G401 (cell line): ENCODE data around the gene STARD6. TPM values are rescaled to one million over a fixed set of nuclear protein-coding genes. Genes with fewer than 3 reads are reported as not detected.

Experiments used
- DNase-seq: peaks from one replicate; pipeline ENCODE4 v3.0.0-alpha.2; 2015; ENCODE audit warnings: low spot score
- in situ Hi-C: cut with HindIII; loops from 2 replicates; pipeline ENCODE4 v1.10.0; 2016; ENCODE audit warnings: low sequenced_read_pairs, mixed read lengths
- total RNA-seq: library from RNA; depleted of rRNA; stranded (reverse); fragments of >200 nt; shearing (Covaris generic); gene quantifications from 2 replicates; pipeline ENCODE4 v1.2.3, GENCODE V29; 2014; rRNA removed

STARD6 gene
- total RNA-seq, 1 experiment from 2014 or later: not detected

DNA sequence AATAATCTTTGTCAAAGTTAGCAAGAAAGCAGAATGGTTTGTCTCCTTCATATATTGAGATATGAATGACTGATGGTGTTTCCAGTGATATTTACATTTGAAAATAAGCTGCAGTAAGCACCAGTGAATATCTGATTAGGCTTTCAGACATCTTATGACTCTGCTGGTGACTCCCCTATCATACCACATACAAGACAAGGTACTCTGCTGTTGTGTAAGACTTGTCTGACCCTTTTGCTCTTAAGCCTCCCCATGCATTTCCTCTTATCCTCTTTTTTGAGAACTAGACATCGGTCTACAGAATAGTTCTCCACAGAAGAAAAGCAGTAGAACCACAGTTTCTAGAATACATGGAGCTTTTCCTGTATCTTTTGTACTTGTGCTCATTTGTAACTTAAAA is 79.0 kb downstream of the STARD6 start:
- no peak for DNase-seq
- in situ Hi-C loops: no loop called here

DNA sequence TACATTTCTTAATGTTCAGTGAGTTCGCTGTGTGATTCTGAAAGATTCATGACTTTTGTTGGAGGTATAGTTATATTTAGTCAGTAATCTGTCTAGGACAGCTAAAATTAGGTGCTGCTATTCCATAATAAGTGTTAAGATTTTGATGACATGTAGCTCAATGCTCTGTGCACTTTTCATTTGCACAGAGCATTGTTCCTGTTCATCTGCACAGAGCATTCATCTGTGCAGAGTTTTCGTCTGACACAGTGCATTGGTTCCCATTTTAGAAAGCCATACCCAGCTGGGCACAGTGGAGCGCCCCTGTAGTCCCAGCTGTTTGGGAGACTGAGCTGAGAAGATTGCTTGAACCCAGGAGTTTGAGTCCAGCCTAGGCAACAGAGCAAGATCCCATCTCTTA is 79.8 kb downstream of the STARD6 start:
- in situ Hi-C loops: no loop called here
- no peak for DNase-seq

Other genes starting within 250 kb of the STARD6 start
- gene MBD2, start 133.2 kb downstream of the STARD6 start, total RNA-seq: 29.3 and 36.0 TPM in 2 replicates
- 16.9 and 34.5 TPM in 2 replicates for gene POLI, start 88.3 kb downstream of the STARD6 start, total RNA-seq
- gene C18orf54, start within 50 bp of the STARD6 start, total RNA-seq: 7.9 and 9.9 TPM in 2 replicates
- not detected in 2 replicates for gene DYNAP, start 233.4 kb upstream of the STARD6 start, total RNA-seq